HG03342 (cell line): ENCODE results near the gene TNFRSF21.
"Not testable (repeated sequence)": the region's sequence is repeated elsewhere in the genome, so short reads cannot be mapped to it uniquely, and the experiment has no call there.

Experiments
- ATAC-seq: cut with Tn5 transposase; IDR thresholded peaks from one replicate; pipeline ENCODE4 v1.9.1; 2021; ENCODE audit warnings: mild to moderate bottlenecking, moderate library complexity; ENCODE audit not compliant: unreplicated experiment

TNFRSF21 gene

GRCh38 chr6:47230579-47230978 is 79.1 kb downstream of the TNFRSF21 start:
- ATAC-seq, result no peak

- no peak for ATAC-seq
Measured at GRCh38 chr6:47229255-47229654, 80.5 kb downstream of the TNFRSF21 start.

GRCh38 chr6:47228093-47228492 is 81.6 kb downstream of the TNFRSF21 start:
- not testable (repeated sequence) for ATAC-seq

DNA sequence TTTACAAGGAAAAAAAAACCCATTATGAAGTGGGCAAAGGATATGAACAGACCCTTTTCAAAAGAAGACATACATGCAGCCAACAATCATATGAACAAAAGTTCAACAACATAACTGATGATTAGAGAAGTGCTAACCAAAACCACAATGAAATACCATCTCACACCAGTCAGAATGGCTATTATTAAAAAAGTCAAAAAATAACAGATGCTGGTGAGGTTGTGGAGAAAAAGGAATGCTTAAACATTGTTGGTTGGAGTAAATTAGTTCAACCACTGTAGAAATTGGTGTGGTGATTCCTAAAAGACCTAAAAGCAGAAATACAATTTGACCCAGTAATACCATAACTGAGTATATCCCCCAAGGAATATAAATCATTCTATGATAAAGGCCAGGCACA is 86.5 kb downstream of the TNFRSF21 start:
- not testable (repeated sequence) for ATAC-seq

DNA sequence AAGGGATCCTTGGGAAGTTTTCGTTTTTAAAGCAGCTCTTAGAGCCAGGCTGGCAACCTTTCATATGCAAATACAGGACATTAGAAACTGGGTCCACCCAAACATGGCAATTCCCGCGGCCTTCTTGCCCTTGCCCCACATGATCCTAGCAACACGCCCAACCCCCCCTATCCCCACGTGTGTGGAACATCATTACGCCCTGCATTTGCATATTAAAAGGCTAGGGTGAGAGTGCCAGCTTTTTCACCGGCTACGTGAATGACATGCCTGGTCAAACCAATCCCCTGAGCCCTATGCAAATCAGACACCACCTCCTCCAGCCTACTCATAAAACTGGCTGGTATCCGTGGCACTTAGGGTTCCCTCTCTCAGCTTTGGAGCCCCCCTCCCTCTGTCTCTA is 88.1 kb downstream of the TNFRSF21 start:
- no peak for ATAC-seq

DNA sequence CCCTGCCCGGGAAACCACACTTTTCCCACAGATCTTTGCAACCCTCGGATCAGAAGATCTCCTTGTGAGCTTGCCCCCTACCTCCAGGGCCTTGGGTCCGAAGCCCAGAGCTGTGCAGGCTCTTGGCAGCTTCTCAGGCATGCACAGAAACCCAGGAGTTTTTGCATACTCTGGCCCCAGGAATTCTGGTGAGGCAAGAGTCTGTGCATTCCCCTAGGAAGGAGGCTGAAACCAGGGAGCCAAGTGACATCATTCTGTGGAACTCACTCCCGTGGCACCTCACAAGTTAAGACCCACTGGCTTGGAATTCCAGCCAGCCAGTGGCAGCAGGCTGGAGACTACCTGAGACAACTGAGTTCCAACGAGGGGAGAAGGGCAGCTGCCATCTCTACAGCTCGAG is 100.1 kb downstream of the TNFRSF21 start:
- ATAC-seq, result no peak

- no peak for ATAC-seq
Measured at GRCh38 chr6:47207261-47207660, 102.4 kb downstream of the TNFRSF21 start.

DNA sequence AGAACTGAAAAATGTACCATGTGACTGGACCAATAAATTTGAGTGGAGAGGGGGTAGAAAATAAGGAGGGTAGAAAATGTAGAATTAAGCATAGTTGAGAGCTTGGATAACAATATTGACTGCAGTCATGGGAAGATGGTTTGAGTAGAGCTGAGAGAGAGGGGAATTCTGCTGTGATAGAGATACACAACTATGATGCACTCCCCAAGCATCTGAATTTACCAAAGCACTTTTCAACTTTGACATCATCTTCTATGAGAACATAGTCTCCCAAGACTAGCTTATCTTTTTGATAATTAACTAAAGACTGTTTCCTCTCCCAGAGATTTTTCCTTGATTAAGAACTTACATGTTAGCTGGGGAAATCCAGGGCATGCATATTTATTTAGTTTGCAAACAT is 103.1 kb downstream of the TNFRSF21 start:
- no peak for ATAC-seq

DNA sequence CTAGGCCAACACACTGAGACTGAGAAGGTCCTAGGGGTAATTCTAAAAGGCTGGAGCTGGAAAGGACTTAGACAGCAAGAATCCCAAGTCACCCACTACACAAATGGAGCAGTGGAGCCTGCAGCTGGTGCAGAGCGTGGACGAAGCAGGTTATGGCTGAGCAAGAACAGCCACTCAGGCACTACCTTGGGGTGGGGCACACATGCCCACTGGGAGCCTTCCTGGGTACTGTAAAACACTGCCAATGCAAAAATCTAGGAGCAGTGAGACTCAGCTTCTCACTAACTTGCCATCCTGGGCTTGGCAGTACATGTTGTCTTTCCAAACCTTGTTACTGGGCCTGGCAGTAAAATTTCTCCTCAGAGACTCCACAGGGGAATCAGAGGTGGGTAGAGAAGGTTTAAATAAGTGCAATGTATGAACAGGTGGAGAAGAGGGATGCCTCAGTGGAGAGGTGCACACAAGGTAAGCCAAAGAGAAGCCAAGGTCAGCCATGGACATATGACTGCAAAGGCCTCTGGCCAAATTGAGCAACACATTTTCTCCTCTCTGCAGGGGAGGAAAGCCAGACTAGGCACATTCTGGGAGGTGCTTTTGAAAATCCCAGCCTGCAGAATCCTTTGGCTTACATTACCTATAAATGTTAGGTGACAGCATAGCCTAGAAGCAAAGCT is 105.6 kb downstream of the TNFRSF21 start:
- no peak for ATAC-seq

- peak; percentile 80 for ATAC-seq
Measured at GRCh38 chr6:47203266-47203937, 106.3 kb downstream of the TNFRSF21 start.

GRCh38 chr6:47202644-47203205 is 107.0 kb downstream of the TNFRSF21 start:
- ATAC-seq, result no peak

GRCh38 chr6:47200536-47201334 is 109.0 kb downstream of the TNFRSF21 start:
- ATAC-seq, result no peak

DNA sequence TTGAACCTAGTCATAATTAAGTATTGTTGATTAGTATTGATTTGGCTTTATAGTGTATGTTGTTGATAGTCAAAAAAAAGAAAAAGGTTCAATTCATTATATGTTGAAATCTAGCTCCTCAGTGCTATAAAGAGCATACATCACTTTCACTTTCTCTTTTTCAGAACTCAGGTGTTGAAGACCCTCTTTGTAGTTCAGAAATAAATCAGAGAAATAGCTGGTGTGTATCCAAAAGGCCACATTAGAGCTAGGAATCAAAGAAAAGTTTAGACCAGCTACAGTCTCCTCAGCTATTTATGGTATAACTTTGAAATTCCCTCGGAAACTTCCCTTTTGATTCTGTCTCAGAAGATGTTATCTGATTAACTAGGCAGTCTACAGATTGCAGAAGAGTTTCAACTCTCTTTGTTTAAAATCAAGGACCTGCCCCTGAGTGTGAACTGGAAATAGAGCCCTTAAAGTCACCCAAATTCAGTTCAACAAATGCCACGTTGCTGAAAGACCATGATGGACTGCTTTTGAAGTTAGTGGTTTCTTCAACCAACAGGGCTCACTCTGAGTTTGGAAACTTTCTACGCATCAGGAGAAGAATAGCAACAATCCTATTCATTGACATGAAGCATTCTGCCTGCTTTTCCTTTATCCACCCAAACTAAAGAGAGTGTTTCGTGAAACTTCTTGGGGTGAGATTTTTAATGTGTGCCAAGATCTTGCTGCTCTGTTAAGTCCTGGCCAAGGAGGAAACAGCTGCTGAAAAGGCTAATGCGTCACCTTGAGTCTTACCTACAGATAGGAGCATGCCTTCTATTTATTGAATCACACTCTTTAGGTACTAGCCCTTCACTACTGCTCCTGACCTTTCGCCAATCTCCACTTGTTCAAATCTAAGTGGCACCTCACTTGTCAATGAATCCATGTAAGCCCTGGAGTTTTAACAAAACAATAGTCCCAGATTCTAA is 111.7 kb downstream of the TNFRSF21 start:
- no peak for ATAC-seq

DNA sequence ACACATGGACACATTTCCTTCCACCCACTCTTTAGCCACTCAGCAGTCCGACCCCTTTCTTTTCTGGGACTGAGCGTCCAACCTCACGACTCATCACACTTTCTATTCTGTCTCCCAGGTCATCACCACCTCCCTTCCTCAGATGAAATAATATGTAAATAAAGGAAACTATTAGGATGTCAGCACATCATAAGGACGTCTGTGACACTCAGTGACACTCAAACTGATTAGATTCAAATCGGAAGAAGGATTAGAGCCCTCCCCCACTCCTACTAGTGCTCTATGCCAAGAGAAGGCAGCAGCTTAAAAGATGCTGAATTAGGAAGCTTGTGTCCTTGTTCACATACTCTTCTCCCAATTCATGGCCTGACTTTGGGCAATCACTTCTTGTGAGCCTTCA is 113.6 kb downstream of the TNFRSF21 start:
- no peak for ATAC-seq

GRCh38 chr6:47195011-47195650 is 114.6 kb downstream of the TNFRSF21 start:
- no peak for ATAC-seq

DNA sequence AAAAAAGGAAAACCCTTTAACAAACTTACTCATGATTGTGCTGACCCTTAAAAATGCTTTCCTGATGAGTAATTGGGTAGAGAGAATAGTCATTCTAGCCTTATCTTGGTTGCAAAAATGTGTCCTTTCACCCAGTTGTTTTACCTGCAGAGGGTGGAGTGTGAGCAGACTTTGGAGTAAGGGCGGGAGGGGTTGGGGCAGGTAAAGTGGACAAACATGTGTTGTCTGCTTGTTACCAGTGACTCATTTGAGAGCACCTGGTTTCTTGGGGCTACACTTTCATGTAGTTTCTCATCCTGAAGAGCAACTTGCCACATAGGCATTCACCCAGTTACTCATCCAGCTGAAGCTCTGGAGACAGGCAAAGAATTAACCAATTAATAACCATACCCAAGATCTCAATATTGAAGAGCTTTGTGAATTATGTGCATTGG is 121.1 kb downstream of the TNFRSF21 start:
- ATAC-seq, result no peak

- ATAC-seq, result no peak
Measured at GRCh38 chr6:47187893-47188587, 121.7 kb downstream of the TNFRSF21 start.

DNA sequence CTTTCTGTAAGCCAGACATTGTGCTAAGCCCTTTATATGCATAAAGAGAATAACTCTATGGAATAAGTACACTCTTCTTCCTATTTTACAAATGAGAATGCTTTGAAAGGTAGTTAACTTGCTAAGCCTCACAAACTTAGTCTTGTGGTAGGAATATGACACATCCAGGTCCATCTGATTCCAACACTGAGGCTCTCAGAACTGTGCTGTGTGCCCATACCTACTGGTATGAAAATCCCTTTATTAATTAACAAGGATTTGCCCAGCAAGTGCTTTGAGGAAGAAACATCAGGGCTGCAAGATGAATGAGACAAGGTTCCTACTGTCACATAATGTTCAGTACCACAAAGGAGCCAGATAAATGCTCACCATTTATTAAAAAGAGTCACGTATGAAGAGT is 122.6 kb downstream of the TNFRSF21 start:
- ATAC-seq, result no peak

GRCh38 chr6:47182291-47182957 is 127.3 kb downstream of the TNFRSF21 start:
- ATAC-seq, result no peak
